GM19452 (cell line): ENCODE results near the gene CTNNAL1.
"Not testable (repeated sequence)": the region's sequence is repeated elsewhere in the genome, so short reads cannot be mapped to it uniquely, and the experiment has no call there.

ENCODE experiments used
- ATAC-seq: cut with Tn5 transposase; IDR thresholded peaks from one replicate; pipeline ENCODE4 v1.9.1; 2021; ENCODE audit not compliant: unreplicated experiment

Gene CTNNAL1

GRCh38 chr9:109012876-109013678, at the start of gene CTNNAL1:
Gene CTNNAL1 (minus strand): TSS chr9:109013499. CDS start chr9:109013442, 57 bp downstream.
- ATAC-seq = peak; percentile 59

GRCh38 chr9:109062543-109062942, 49.2 kb upstream of the CTNNAL1 start:
- ATAC-seq = no peak

GRCh38 chr9:109060191-109060590, 46.9 kb upstream of the CTNNAL1 start:
- no peak for ATAC-seq

- ATAC-seq = not testable (repeated sequence)
Measured at GRCh38 chr9:109053121-109053520, 39.8 kb upstream of the CTNNAL1 start.

GRCh38 chr9:109052416-109052815, 39.1 kb upstream of the CTNNAL1 start:
- ATAC-seq = no peak

- ATAC-seq = no peak
Measured at GRCh38 chr9:109051733-109052132, 38.4 kb upstream of the CTNNAL1 start.

GRCh38 chr9:109050444-109050843, 37.1 kb upstream of the CTNNAL1 start:
- no peak for ATAC-seq

- ATAC-seq = no peak
Measured at GRCh38 chr9:109048822-109049221, 35.5 kb upstream of the CTNNAL1 start.

GRCh38 chr9:109047259-109047658, 34.0 kb upstream of the CTNNAL1 start:
- ATAC-seq = no peak

GRCh38 chr9:109046346-109046745, 33.0 kb upstream of the CTNNAL1 start:
- ATAC-seq = no peak

GRCh38 chr9:109043578-109043977, 30.3 kb upstream of the CTNNAL1 start:
- ATAC-seq = no peak

GRCh38 chr9:109040571-109040970, 27.3 kb upstream of the CTNNAL1 start:
- no peak for ATAC-seq

- ATAC-seq = no peak
Measured at GRCh38 chr9:109039539-109039938, 26.2 kb upstream of the CTNNAL1 start.

- ATAC-seq = no peak
Measured at GRCh38 chr9:109037946-109038715, 24.8 kb upstream of the CTNNAL1 start.

- ATAC-seq = no peak
Measured at GRCh38 chr9:109036744-109037680, 23.7 kb upstream of the CTNNAL1 start.

- no peak for ATAC-seq
Measured at GRCh38 chr9:109035684-109036423, 22.6 kb upstream of the CTNNAL1 start.

GRCh38 chr9:109033941-109034700, 20.8 kb upstream of the CTNNAL1 start:
- no peak for ATAC-seq

- ATAC-seq = no peak
Measured at GRCh38 chr9:109031241-109031640, 17.9 kb upstream of the CTNNAL1 start.

GRCh38 chr9:109030426-109030825, 17.1 kb upstream of the CTNNAL1 start:
- ATAC-seq = no peak

GRCh38 chr9:109028457-109028856, 15.2 kb upstream of the CTNNAL1 start:
- ATAC-seq = no peak
